ENCODE measurements around the gene USP34. TPM values are rescaled to one million over a fixed set of nuclear protein-coding genes. Genes with fewer than 3 reads are reported as not detected.

Gene USP34
- total RNA-seq, 1 experiment from 2014 or later, result 35.4 TPM

- DNase-seq (ENCODE audit: low spot score), result no peak
These were observed 150.7 kb downstream of the USP34 start for GRCh38 chr2:61320181-61320580.

- no peak for DNase-seq (ENCODE audit: low spot score)
These were observed 152.3 kb downstream of the USP34 start for GRCh38 chr2:61318553-61318952.

- DNase-seq (ENCODE audit: low spot score), result no peak
These were observed 174.9 kb downstream of the USP34 start for GRCh38 chr2:61295981-61296380.

- no peak for DNase-seq (ENCODE audit: low spot score)
These were observed 178.9 kb downstream of the USP34 start for GRCh38 chr2:61291851-61292575.

- no peak for DNase-seq (ENCODE audit: low spot score)
These were observed 182.6 kb downstream of the USP34 start for GRCh38 chr2:61288070-61288841.

GRCh38 chr2:61287254-61287653, 183.6 kb downstream of the USP34 start:
- no peak for DNase-seq (ENCODE audit: low spot score)

GRCh38 chr2:61283443-61284160, 187.3 kb downstream of the USP34 start:
- DNase-seq (ENCODE audit: low spot score), result no peak

- no peak for DNase-seq (ENCODE audit: low spot score)
These were observed 188.7 kb downstream of the USP34 start for GRCh38 chr2:61282104-61282590.

- DNase-seq (ENCODE audit: low spot score), result no peak
These were observed 189.6 kb downstream of the USP34 start for GRCh38 chr2:61281321-61281720.

GRCh38 chr2:61277756-61278155, 193.1 kb downstream of the USP34 start:
- DNase-seq (ENCODE audit: low spot score), result no peak

GRCh38 chr2:61275575-61276184, 195.2 kb downstream of the USP34 start:
- no peak for DNase-seq (ENCODE audit: low spot score)

GRCh38 chr2:61272421-61273070, 198.3 kb downstream of the USP34 start:
- no peak for DNase-seq (ENCODE audit: low spot score)

- no peak for DNase-seq (ENCODE audit: low spot score)
These were observed 202.6 kb downstream of the USP34 start for GRCh38 chr2:61268249-61268648.

GRCh38 chr2:61266632-61267505, 204.0 kb downstream of the USP34 start:
- DNase-seq (ENCODE audit: low spot score), result no peak

GRCh38 chr2:61263830-61264229, 207.1 kb downstream of the USP34 start:
- DNase-seq (ENCODE audit: low spot score), result no peak

- no peak for DNase-seq (ENCODE audit: low spot score)
These were observed 208.2 kb downstream of the USP34 start for GRCh38 chr2:61262699-61263098.

GRCh38 chr2:61257446-61257845, 213.4 kb downstream of the USP34 start:
- no peak for DNase-seq (ENCODE audit: low spot score)

- DNase-seq (ENCODE audit: low spot score), result no peak
These were observed 215.1 kb downstream of the USP34 start for GRCh38 chr2:61255580-61256437.

GRCh38 chr2:61254536-61254935, 216.4 kb downstream of the USP34 start:
- no peak for DNase-seq (ENCODE audit: low spot score)
